Measurements from ENCODE around the gene USP36. TPM values are rescaled to one million over a fixed set of nuclear protein-coding genes. Genes with fewer than 3 reads are reported as not detected.

USP36 gene
- total RNA-seq, 1 experiment from 2014 or later: 103 TPM

DNA sequence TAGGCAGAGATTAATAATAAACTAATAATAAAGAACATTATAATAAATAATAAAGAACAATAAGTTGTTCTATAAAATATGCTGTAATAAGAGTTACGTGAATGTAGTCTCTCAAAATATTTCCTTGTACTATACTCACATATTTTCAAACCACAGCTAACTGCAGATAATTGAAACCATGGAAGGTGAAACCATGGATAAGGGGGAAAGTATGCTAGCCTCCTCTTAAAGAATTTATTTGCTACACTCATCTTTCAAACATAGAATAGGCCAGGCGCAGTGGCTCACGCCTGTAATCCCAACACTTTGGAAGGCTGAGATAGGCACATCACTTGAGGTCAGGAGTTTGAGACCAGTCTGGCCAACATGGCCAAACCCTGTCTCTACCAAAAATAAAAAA is 77.1 kb downstream of the USP36 start:
- Histone ChIP-seq H3K4me1 (no peaks in the 10 kb centered on the region; the same call in 1 of the 2 replicates), H3K4me3 (ENCODE audit: low read depth, low read length) (no peak overlapping the region), H3K36me3 (ENCODE audit: control insufficient read depth, insufficient read depth, low read length) (no peaks in the 10 kb centered on the region), H3K27me3 (replicated peaks; ENCODE audit: control insufficient read depth, insufficient read depth, low read length) (no peaks in the 10 kb centered on the region), H3K9me3 (no peaks in the 10 kb centered on the region)
- no TSS peak for BruUV-seq (replicated peaks)
- POLR2A ChIA-PET: no interaction called here
- Mint-ChIP-seq H3K36me3 (ENCODE audit: insufficient read depth, unreplicated experiment) (no peaks in the 10 kb centered on the region), H3K9me3 (ENCODE audit: unreplicated experiment) (no peaks in the 10 kb centered on the region), H3K4me1 (ENCODE audit: low read depth, unreplicated experiment) (no peaks in the 10 kb centered on the region), H3K4me3 (ENCODE audit: unreplicated experiment) (no peak overlapping the region), H3K27ac (ENCODE audit: unreplicated experiment) (no peak overlapping the region), H3K27me3 (ENCODE audit: insufficient read depth, unreplicated experiment) (no peaks in the 10 kb centered on the region)
- DNase-seq: no peak
- TF ChIP-seq, protein P1, sequence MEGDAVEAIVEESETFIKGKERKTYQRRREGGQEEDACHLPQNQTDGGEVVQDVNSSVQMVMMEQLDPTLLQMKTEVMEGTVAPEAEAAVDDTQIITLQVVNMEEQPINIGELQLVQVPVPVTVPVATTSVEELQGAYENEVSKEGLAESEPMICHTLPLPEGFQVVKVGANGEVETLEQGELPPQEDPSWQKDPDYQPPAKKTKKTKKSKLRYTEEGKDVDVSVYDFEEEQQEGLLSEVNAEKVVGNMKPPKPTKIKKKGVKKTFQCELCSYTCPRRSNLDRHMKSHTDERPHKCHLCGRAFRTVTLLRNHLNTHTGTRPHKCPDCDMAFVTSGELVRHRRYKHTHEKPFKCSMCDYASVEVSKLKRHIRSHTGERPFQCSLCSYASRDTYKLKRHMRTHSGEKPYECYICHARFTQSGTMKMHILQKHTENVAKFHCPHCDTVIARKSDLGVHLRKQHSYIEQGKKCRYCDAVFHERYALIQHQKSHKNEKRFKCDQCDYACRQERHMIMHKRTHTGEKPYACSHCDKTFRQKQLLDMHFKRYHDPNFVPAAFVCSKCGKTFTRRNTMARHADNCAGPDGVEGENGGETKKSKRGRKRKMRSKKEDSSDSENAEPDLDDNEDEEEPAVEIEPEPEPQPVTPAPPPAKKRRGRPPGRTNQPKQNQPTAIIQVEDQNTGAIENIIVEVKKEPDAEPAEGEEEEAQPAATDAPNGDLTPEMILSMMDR (IDR thresholded peaks at IDR 0.05; ENCODE audit: insufficient read depth in 1 of 2, low read depth in 1 of 2, low read length in 1 of 2, severe bottlenecking in 1 of 2, unreplicated experiment in 1 of 2): no peak
- intact Hi-C loops (cut with micrococcal nuclease; ENCODE audit: unreplicated experiment): no loop called here
- CTCF ChIA-PET: no interaction called here

- H3K9me3 Mint-ChIP-seq (ENCODE audit: unreplicated experiment): no peaks in the 10 kb centered on the region
- intact Hi-C loops (cut with micrococcal nuclease; ENCODE audit: unreplicated experiment): no loop called here
- H3K27ac Mint-ChIP-seq (ENCODE audit: unreplicated experiment): no peak overlapping the region
- no peaks in the 10 kb centered on the region for H3K4me1 Mint-ChIP-seq (ENCODE audit: low read depth, unreplicated experiment)
- H3K36me3 Mint-ChIP-seq (ENCODE audit: insufficient read depth, unreplicated experiment): no peaks in the 10 kb centered on the region
- H3K27me3 Mint-ChIP-seq (ENCODE audit: insufficient read depth, unreplicated experiment): no peaks in the 10 kb centered on the region
- no peak overlapping the region for H3K4me3 Mint-ChIP-seq (ENCODE audit: unreplicated experiment)
- TF ChIP-seq, protein P1 (IDR thresholded peaks at IDR 0.05; ENCODE audit: insufficient read depth in 1 of 2, low read depth in 1 of 2, low read length in 1 of 2, severe bottlenecking in 1 of 2, unreplicated experiment in 1 of 2): no peak
- DNase-seq: no peak
- BruUV-seq (replicated peaks): no TSS peak
- ChIA-PET CTCF (no interaction called here), POLR2A (interaction anchor here (0.5 kb wide), 1 partner anchor 172 kb away, joined by 3 read pairs; no protein-coding TSS in a partner anchor)
- Histone ChIP-seq H3K9me3 (no peaks in the 10 kb centered on the region), H3K4me1 (no peaks in the 10 kb centered on the region; the same call in 1 of the 2 replicates), H3K36me3 (ENCODE audit: control insufficient read depth, insufficient read depth, low read length) (no peaks in the 10 kb centered on the region), H3K4me3 (ENCODE audit: low read depth, low read length) (no peak overlapping the region), H3K27me3 (replicated peaks; ENCODE audit: control insufficient read depth, insufficient read depth, low read length) (no peaks in the 10 kb centered on the region)
These were observed 78.7 kb downstream of the USP36 start for GRCh38 chr17:78761789-78762406.

DNA sequence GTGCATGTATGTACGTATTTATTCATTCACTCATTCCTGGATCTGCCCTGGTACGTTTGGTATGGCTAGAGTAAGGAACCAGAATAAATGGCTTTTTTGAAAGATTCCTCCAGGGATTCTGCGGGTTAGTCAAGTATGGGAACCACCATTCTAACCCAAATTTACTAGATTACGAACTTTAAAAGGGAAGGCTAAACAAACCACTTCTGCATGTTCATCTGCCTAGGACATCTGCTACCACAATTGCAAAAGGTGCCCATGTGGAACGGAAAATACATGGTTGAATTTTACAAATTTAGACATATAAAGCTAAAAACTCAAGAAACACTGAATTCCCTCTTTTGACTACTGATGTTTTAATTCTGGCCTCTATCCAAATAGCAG is 80.7 kb downstream of the USP36 start:
- Mint-ChIP-seq H3K27ac (ENCODE audit: unreplicated experiment) (no peak overlapping the region), H3K4me1 (ENCODE audit: low read depth, unreplicated experiment) (no peaks in the 10 kb centered on the region)
- CTCF ChIA-PET: no interaction called here

More for the DNA sequence above, 80.7 kb downstream of the USP36 start:
- Histone ChIP-seq H3K27me3 (replicated peaks; ENCODE audit: control insufficient read depth, insufficient read depth, low read length) (no peaks in the 10 kb centered on the region), H3K4me3 (ENCODE audit: low read depth, low read length) (no peak overlapping the region), H3K9me3 (no peaks in the 10 kb centered on the region), H3K4me1 (no peaks in the 10 kb centered on the region; the same call in 1 of the 2 replicates), H3K36me3 (ENCODE audit: control insufficient read depth, insufficient read depth, low read length) (no peaks in the 10 kb centered on the region)
- H3K9me3 Mint-ChIP-seq (ENCODE audit: unreplicated experiment): no peaks in the 10 kb centered on the region
- BruUV-seq (replicated peaks): no TSS peak
- intact Hi-C loops (cut with micrococcal nuclease; ENCODE audit: unreplicated experiment): no loop called here
- H3K27me3 Mint-ChIP-seq (ENCODE audit: insufficient read depth, unreplicated experiment): no peaks in the 10 kb centered on the region
- POLR2A ChIA-PET: no interaction called here
- no peaks in the 10 kb centered on the region for H3K36me3 Mint-ChIP-seq (ENCODE audit: insufficient read depth, unreplicated experiment)
- DNase-seq: no peak
- H3K4me3 Mint-ChIP-seq (ENCODE audit: unreplicated experiment): no peak overlapping the region
- TF ChIP-seq, protein P1 (IDR thresholded peaks at IDR 0.05; ENCODE audit: insufficient read depth in 1 of 2, low read depth in 1 of 2, low read length in 1 of 2, severe bottlenecking in 1 of 2, unreplicated experiment in 1 of 2): no peak
